ENCODE results near the gene EYA4.

GRCh38 chr6:133446789-133447188 is 205.6 kb downstream of the EYA4 start:
- TF ChIP-seq CTCF (IDR thresholded peaks at IDR 0.05) = no peak
- no peak for TF ChIP-seq POLR2A (IDR thresholded peaks at IDR 0.05)
- TF ChIP-seq POLR2AphosphoS5 (IDR thresholded peaks at IDR 0.05) = no peak

Data from breast epithelium (tissue), 3 donors.